Nucleus accumbens (tissue), 56 donors: ENCODE data around the gene CYB5RL.
"Not testable (repeated sequence)": the region's sequence is repeated elsewhere in the genome, so short reads cannot be mapped to it uniquely, and the experiment has no call there.

Source experiments
- DNase-seq, 56 donors: peaks; one replicate each; lab custom pipeline; 2025; lab: John Stamatoyannopoulos, UW

The CYB5RL gene

DNA sequence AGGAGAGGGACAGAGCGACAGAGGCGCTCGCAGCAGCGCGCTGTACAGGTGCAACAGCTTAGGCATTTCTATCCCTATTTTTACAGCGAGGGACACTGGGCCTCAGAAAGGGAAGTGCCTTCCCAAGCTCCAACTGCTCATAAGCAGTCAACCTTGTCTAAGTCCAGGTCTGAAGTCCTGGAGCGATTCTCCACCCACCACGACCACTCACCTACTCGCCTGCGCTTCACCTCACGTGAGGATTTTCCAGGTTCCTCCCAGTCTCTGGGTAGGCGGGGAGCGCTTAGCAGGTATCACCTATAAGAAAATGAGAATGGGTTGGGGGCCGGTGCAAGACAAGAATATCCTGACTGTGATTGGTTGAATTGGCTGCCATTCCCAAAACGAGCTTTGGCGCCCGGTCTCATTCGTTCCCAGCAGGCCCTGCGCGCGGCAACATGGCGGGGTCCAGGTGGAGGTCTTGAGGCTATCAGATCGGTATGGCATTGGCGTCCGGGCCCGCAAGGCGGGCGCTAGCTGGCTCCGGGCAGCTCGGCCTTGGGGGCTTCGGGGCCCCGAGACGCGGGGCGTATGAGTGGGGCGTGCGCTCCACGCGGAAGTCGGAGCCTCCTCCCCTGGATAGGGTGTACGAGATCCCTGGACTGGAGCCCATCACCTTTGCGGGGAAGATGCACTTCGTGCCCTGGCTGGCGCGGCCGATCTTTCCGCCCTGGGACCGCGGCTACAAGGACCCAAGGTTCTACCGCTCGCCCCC is at the start of gene CYB5RL, which contains the start of gene MRPL37:
TSS of gene CYB5RL (minus strand) at position 266 of the 754 bp plus-strand sequence. CDS start 4,414 bp downstream, outside the sequence.
TSS of gene MRPL37 (plus strand) at position 403 of the 754 bp plus-strand sequence. CDS start at position 480, 77 bp downstream.
- peak; percentile 48 to 96 (median 86) for DNase-seq

DNA sequence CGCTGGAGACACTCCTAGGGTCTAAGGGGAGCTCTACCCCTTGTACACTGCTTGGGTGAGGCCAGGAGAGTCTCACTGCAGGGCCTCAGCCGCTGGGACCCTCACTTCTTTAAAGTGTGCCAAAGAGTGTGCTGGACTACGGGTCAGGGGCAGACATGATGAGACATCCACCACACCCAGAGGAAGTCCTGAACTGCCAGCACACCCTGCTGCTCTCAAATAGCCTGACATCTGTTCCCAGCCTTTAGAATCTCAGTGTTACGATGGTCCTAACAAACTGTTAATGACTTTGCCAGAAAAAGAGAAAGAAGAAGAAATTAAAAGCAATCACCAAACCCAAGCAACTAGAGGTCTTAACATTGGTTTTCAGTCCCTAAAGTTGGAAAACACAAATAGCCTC is 49.1 kb upstream of the CYB5RL start:
- DNase-seq = no peak

DNA sequence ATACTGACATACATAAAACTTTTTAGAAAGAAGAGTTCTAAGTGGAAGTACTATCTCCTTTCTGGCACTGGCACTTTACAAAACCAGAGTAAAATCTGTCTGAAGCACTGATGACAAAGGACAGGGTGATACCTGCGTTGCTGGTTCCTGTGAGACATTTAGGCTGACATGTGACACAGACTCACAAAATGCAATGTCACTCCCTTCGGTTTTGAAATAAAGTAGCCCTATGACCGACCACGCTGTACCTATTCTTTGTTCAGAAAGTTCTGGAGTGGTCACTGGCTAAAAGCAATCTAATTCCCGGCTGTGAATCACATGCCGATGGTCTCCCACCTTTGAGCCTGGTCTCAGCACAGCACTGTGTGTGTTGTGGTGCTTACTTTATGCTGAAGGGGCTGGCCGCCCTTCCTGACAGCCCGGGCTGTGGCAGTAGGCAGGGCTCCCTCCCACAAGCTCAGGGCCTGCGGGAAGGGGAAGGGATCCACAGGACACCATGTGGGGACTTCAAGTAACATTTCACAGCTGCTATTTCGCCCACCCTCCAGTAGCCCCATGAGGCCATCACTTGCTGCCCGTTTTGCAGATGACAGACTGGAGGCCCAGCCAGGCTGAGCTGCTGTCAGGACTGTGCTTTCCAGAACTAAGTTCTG is 48.2 kb upstream of the CYB5RL start:
- DNase-seq = no peak

GRCh38 chr1:54246116-54246721 is 46.4 kb upstream of the CYB5RL start:
- DNase-seq = no peak

- DNase-seq = no peak
Observed at GRCh38 chr1:54245501-54245900, 45.7 kb upstream of the CYB5RL start.

GRCh38 chr1:54244655-54245054 is 44.8 kb upstream of the CYB5RL start:
- no peak for DNase-seq

GRCh38 chr1:54243022-54243421 is 43.2 kb upstream of the CYB5RL start:
- DNase-seq = no peak

GRCh38 chr1:54241364-54241763 is 41.5 kb upstream of the CYB5RL start:
- no peak for DNase-seq

GRCh38 chr1:54240741-54241335 is 41.0 kb upstream of the CYB5RL start:
- no peak for DNase-seq

DNA sequence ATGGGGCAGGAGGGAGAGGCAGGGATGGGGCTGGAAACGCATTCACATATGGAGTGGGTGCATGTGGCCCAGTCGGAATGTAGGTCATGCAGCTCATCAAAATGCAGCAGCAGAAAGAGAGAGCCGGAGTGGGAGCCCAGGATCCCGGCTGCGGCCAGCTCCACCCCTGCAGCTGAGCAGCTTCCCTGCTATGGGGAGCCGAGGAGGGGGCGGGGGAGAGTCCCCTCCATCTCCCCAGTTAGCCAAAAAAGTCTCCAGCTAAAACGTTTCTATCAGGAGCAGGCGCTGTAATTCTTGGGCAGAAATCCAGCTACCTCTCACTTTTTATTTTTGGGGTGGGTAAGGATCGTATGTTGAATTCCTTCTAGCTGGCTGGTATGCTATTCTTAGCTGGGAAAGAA is 39.8 kb upstream of the CYB5RL start:
- DNase-seq = peak in 34 of 56 donors; percentile 5 to 68 (median 30)

DNA sequence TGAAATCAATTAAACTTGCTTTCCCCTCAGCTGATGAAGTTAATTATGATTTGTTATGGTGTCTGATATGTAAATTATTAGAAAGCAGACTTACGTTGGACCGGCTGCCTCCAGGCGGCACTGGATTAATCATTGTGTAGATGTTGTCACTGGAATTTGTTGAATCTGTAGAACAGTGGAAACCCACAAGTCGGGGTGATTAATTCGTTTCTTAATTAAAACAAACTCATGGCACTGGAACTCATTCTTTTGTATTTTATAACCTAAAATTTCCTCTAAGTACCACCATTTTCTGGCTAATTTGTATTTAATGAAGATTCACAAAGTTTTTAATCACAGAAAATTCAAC is 39.2 kb upstream of the CYB5RL start:
- DNase-seq = no peak

- DNase-seq = no peak
Observed at GRCh38 chr1:54238353-54239034, 38.7 kb upstream of the CYB5RL start.

- no peak for DNase-seq
Observed at GRCh38 chr1:54237586-54237985, 37.8 kb upstream of the CYB5RL start.

DNA sequence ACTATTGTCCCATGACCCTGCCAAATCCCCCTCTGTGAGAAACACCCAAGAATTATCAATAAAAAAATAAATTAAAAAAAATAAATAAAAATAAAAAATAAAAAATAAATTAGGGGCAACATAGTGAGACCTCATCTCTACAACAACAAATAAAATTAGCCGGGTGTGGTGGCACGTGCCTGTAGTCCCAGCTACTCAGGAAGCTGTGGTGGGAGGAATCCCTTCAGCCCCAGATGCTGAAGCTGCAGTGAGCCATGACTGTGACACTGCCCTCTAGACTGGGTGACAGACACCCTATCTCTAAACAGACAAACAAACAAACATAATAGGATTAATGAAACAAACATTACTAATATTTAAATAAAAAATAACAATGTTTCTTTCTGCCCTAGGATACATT is 34.5 kb upstream of the CYB5RL start:
- DNase-seq = no peak

- not testable (repeated sequence) for DNase-seq
Observed at GRCh38 chr1:54233196-54233595, 33.4 kb upstream of the CYB5RL start.

DNA sequence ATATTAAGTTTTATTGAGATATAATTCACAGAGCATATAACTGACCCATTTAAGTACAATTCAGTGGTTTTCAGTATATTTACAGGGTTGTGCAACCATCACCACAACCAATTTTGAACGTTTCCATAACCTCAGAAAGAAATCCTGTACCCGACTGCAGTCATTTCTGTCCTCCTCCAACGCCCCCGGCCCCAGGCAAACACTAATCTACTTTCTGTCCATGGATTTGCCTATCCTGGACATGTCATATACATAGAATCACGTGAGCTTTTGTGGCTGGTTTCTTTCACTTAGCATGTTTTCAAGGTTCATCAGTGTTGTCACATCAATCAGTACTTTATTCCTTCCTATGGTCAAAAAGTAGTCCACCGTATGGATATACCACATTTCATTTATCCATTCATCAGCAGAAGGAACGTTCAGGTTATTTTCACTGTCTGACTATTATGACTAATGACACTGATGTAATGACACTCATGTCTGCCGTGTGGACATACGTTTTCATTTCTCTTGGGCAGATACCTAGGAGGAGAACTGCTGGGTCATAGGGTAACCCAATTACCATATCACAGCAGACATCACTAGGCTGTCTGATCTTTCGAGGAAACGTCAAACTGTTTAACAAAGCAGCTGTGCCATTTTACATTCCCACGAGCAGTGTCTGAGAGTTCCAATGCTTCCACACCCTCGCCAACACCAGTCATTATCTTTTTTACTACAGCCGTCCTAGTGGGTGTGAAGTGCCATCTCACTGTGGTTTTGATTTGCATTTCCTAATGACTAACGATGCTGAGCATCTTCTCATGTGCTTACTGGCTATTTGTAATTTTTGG is 30.9 kb upstream of the CYB5RL start:
- DNase-seq = no peak

DNA sequence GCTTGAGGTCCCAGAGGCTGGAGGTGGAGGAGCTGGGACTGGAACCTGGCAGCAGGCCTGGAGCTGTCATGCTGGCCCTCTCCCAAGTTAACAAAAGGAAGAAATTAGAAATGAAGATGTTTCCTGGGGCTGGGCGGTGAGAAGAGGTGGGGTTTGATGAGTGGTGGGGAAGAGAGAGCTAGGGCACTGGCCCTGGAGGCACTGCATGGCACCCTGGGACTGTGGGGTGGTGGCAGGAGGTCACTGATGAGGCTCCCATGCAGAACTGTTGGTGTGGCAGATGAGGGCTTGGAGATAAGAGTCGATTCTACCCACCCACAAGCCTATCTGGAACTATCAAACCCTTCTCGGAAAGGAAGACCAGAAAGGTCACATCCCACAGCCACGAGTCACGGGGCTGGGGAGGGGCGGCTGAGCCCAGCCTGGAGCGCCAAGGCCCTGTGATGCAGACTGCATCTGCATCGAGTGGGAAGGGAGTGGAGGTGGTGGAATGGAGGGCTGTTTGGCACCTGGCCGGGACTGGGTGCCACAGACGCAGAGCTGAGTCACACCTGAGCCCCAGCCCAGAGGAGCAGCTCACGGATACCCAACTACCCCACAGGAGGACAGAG is 29.6 kb upstream of the CYB5RL start:
- peak in 2 of 56 donors; percentile 13 to 15 for DNase-seq

- no peak for DNase-seq
Observed at GRCh38 chr1:54228638-54229079, 28.8 kb upstream of the CYB5RL start.

- DNase-seq = peak in 1 of 56 donors; percentile 20
Observed at GRCh38 chr1:54227891-54228310, 28.1 kb upstream of the CYB5RL start.
